HepG2 (cell line): ENCODE results near the gene TFG. TPM values are rescaled to one million over a fixed set of nuclear protein-coding genes. Genes with fewer than 3 reads are reported as not detected.

Experiments used
- ATAC-seq: fragments of 200-7000 bp; cut with Tn5 transposase; 3 replicates; pipeline ENCODE4 v1.9.1; 2020; ENCODE audit warnings: mild to moderate bottlenecking, moderate library complexity
- BruUV-seq: library from RNA; stranded (reverse); fragments of 400-500 nt; replicated peaks from 2 replicates; lab custom pipeline; 2021; lab: Mats Ljungman, UMichigan
- CTCF ChIA-PET: fragments of 300-600 bp; formaldehyde crosslinking; extraction: SDS; loops from one replicate; lab custom pipeline; 2021; ENCODE audit warnings: low total read pairs, inconsistent platforms, low intra/inter-chr PET ratio; lab: Yijun Ruan, JAX
- POLR2A ChIA-PET: fragments of 350-600 bp; sonication (Branson Sonifier 250); formaldehyde crosslinking; loops from one replicate; lab custom pipeline; 2020; ENCODE audit warnings: antibody characterized with exemption, inconsistent platforms; lab: Yijun Ruan, JAX
- DNase-seq: peaks from one replicate; pipeline ENCODE4 v3.0.0-alpha.2; 2015; ENCODE audit warnings: low spot score
- FAIRE-seq: peaks from 3 replicates; lab custom pipeline; 2011; peaks lifted over from hg19 to GRCh38; lab: Jason Lieb, UNC
- H2AFZ ChIP-seq: one replicate; pipeline ENCODE4 v1.6.1; 2011; ENCODE audit warnings: low read length, inconsistent platforms
- H3K27ac ChIP-seq: fragments of 300-600 bp; 3 replicates; pipeline ENCODE4 v1.8.0; 2011; ENCODE audit warnings: mixed run types, mild to moderate bottlenecking, mixed read lengths, low read length, inconsistent platforms; ENCODE audit not compliant: insufficient read depth; ENCODE audit errors: extremely low read length
- H3K27me3 ChIP-seq, 2 experiments: fragments of 200-600 bp in 1 of 2; 2 replicates in 1 of 2; 3 replicates in 1 of 2; pipeline versions ENCODE4 v1.6.0 to v1.8.0; 2011; ENCODE audit warnings: low read length in 2 of 2, mild to moderate bottlenecking in 2 of 2, moderate library complexity in 2 of 2, inconsistent platforms in 1 of 2; ENCODE audit not compliant: insufficient read depth in 2 of 2, control insufficient read depth in 1 of 2
- H3K36me3 ChIP-seq, 2 experiments: fragments of 200-600 bp in 1 of 2; replicated peaks in 1 of 2; 2 replicates in 1 of 2; 3 replicates in 1 of 2; pipeline versions ENCODE4 v1.5.1 to v1.8.0; 2011; ENCODE audit warnings: low read length in 2 of 2, inconsistent platforms in 1 of 2; ENCODE audit not compliant: insufficient read depth in 2 of 2, control insufficient read depth in 1 of 2
- H3K4me1 ChIP-seq: 2 replicates; pipeline ENCODE4 v1.5.1; 2012; ENCODE audit warnings: low read length, inconsistent platforms; ENCODE audit not compliant: insufficient read depth
- H3K4me2 ChIP-seq: 2 replicates; pipeline ENCODE4 v1.6.0; 2011; ENCODE audit warnings: low read depth, low read length, inconsistent platforms
- H3K4me3 ChIP-seq, 3 experiments: fragments of 200-600 bp in 1 of 3; sonication (generic), shearing (Covaris generic) in 1 of 3; replicated peaks in 1 of 3; 2 replicates each; pipeline ENCODE4 v1.5.1; 2011 to 2016; ENCODE audit warnings: low read length in 3 of 3, inconsistent platforms in 2 of 3, low read depth in 2 of 3, mild to moderate bottlenecking in 2 of 3, control low read depth in 1 of 3, mixed read lengths in 1 of 3; ENCODE audit not compliant: insufficient read depth in 1 of 3
- H3K79me2 ChIP-seq: one replicate; pipeline ENCODE4 v1.6.1; 2011; ENCODE audit warnings: low read length, inconsistent platforms; ENCODE audit not compliant: insufficient read depth
- H3K9ac ChIP-seq: 2 replicates; pipeline ENCODE4 v1.6.0; 2011; ENCODE audit warnings: mild to moderate bottlenecking, low read depth, low read length, inconsistent platforms; ENCODE audit not compliant: insufficient read depth
- H3K9me3 ChIP-seq: 2 replicates; pipeline ENCODE4 v1.5.1; 2012; ENCODE audit warnings: mild to moderate bottlenecking, low read length
- H4K20me1 ChIP-seq: 2 replicates; pipeline ENCODE4 v1.6.0; 2011; ENCODE audit warnings: inconsistent platforms, mild to moderate bottlenecking, low read length, moderate library complexity; ENCODE audit not compliant: insufficient read depth
- FOSL1 ChIP-seq: sonication (generic); formaldehyde crosslinking; IDR thresholded peaks from 2 replicates; pipeline ENCODE4 v1.9.0; 2021; ENCODE audit warnings: missing genetic modification reagents, borderline replicate concordance
- HOXA3 ChIP-seq: sonication (generic); formaldehyde crosslinking; IDR thresholded peaks from 2 replicates; pipeline ENCODE4 v1.5.0; 2020; ENCODE audit warnings: missing genetic modification reagents
- IRX3 ChIP-seq: sonication (generic); formaldehyde crosslinking; IDR thresholded peaks from 2 replicates; pipeline ENCODE4 v1.8.1; 2023; ENCODE audit warnings: mild to moderate bottlenecking, low read depth, missing genetic modification reagents, borderline replicate concordance
- NR2F1 ChIP-seq, 2 experiments: fragments of 450-650 bp in 1 of 2; formaldehyde crosslinking in 1 of 2; IDR thresholded peaks; 2 replicates each; pipeline versions ENCODE4 v1.5.0 to v1.6.1; 2016 to 2020; ENCODE audit warnings: mild to moderate bottlenecking in 1 of 2, missing compliant biosample characterization in 1 of 2, missing genetic modification reagents in 1 of 2, moderate library complexity in 1 of 2
- ONECUT2 ChIP-seq: sonication (generic); formaldehyde crosslinking; IDR thresholded peaks from 2 replicates; pipeline ENCODE4 v1.4.0; 2020; ENCODE audit warnings: missing genetic modification reagents
- REL ChIP-seq: sonication (generic); formaldehyde crosslinking; conservative IDR thresholded peaks from 2 replicates; pipeline ENCODE4 v1.8.0; 2022; ENCODE audit warnings: mild to moderate bottlenecking, missing genetic modification reagents, moderate library complexity
- TOPORS ChIP-seq: sonication (generic); formaldehyde crosslinking; IDR thresholded peaks from 2 replicates; pipeline ENCODE4 v1.8.0; 2023; ENCODE audit warnings: mild to moderate bottlenecking, missing genetic modification reagents
- ZNF343 ChIP-seq: sonication (generic); formaldehyde crosslinking; IDR thresholded peaks from 2 replicates; pipeline ENCODE4 v1.4.0; 2020; ENCODE audit warnings: mild to moderate bottlenecking, missing genetic modification reagents
- ZNF558 ChIP-seq: sonication (generic); formaldehyde crosslinking; IDR thresholded peaks from 2 replicates; pipeline ENCODE4 v1.9.0; 2022; ENCODE audit warnings: mild to moderate bottlenecking, missing genetic modification reagents, borderline replicate concordance
- ZNF563 ChIP-seq: sonication (generic); formaldehyde crosslinking; IDR thresholded peaks from 2 replicates; pipeline ENCODE4 v1.8.0; 2022; ENCODE audit warnings: mild to moderate bottlenecking, moderate library complexity, missing genetic modification reagents
- ZNF605 ChIP-seq: sonication (generic); formaldehyde crosslinking; IDR thresholded peaks from 2 replicates; pipeline ENCODE4 v1.8.0; 2022; ENCODE audit warnings: mild to moderate bottlenecking, missing genetic modification reagents
- WGBS: methylation state at CpG from one replicate; pipeline ENCODE4 v1.1.6; 2017; ENCODE audit warnings: low lambda C conversion rate; 5-methylcytosine and 5-hydroxymethylcytosine counted together
- in situ Hi-C: cut with HindIII; loops from 2 replicates; pipeline ENCODE4 v1.10.0; 2017; ENCODE audit warnings: low pct_unique_long_range_greater_than_20kb; ENCODE audit not compliant: extremely low pct_ligation_motif_present
- intact Hi-C: fragments of 100-400 bp; cut with micrococcal nuclease; formaldehyde crosslinking; loops from one replicate; pipeline ENCODE4 v1.10.0; 2022; ENCODE audit not compliant: unreplicated experiment
- polyA plus RNA-seq, 8 experiments: library from polyadenylated mRNA; depleted of rRNA in 3 of 8; stranded (reverse) in 7 of 8; unstranded in 1 of 8; fragments of >200 nt; fragmentation: Illumina TruSeq in 4 of 8; extraction: Trizol in 4 of 8; gene quantifications; 2 replicates each; pipeline versions ENCODE4 v1.2.1 to v1.2.3, GENCODE V29; 2011 to 2016; ENCODE audit warnings: low read depth in 4 of 8, missing spikeins in 1 of 8, mixed read lengths in 1 of 8; ENCODE audit not compliant: insufficient read depth in 1 of 8
- total RNA-seq, 5 experiments: library from RNA; depleted of rRNA; stranded (reverse); fragments of >200 nt; fragmentation: Illumina TruSeq; extraction: Trizol; gene quantifications; 2 replicates each; pipeline ENCODE4 v1.2.3, GENCODE V29; 2016; ENCODE audit warnings: low read depth in 1 of 5
- TF ChIP-seq, protein P1 (sequence below): sonication (generic); formaldehyde crosslinking; IDR thresholded peaks from 2 replicates; pipeline ENCODE4 v1.5.0; 2020; ENCODE audit warnings: missing genetic modification reagents
- TF ChIP-seq, protein P2 (sequence below): sonication (generic); formaldehyde crosslinking; IDR thresholded peaks from 2 replicates; pipeline ENCODE4 v1.5.0; 2020; ENCODE audit warnings: missing genetic modification reagents

The TFG gene
- total and polyA plus RNA-seq, 2 of the 13 experiments (the other 11 are each of a cell fraction or from before 2014, with no cell fraction given): 53.6 to 71.7 TPM

DNA sequence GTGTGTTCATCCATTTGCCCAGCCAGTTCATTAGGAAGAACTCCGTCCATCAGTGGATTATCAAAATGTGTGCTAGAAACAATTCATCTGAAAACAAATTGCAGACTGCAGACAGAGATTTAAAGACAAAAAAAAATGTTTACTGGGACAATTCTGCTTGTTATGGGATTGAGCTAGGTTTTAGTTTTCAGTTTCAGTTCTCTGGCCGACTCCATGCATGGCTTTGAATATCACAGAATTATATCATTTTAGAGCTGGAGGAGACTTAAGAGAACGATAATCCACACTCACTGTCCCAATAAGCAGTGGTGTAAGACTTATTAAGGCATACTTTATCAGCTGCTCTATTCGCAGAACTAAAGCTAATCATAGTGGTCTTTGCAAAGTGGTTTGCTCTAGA lies 51.1 kb downstream of the TFG start:
- in situ Hi-C loops: no loop called here

More for the DNA sequence above, 51.1 kb downstream of the TFG start:
- 51% methylated on average over 4 of the region's 4 CpGs for WGBS
- Histone ChIP-seq H3K4me1 (no peaks in the 10 kb centered on the region), H3K36me3 (no peaks in the 10 kb centered on the region), H2AFZ (no peak overlapping the region), H3K9ac (no peak overlapping the region), H4K20me1 (no peaks in the 10 kb centered on the region), H3K79me2 (no peaks in the 10 kb centered on the region), H3K4me2 (no peak overlapping the region), H3K27ac (no peak overlapping the region), H3K9me3 (no peaks in the 10 kb centered on the region), H3K27me3 (no peaks in the 10 kb centered on the region; a peak in 1 of 5 replicates), H3K4me3 (no peak overlapping the region)
- no peak for DNase-seq
- no peak for ATAC-seq
- no peak for FAIRE-seq
- BruUV-seq: no TSS peak
- intact Hi-C loops: no loop called here
- CTCF ChIA-PET: no interaction called here
- POLR2A ChIA-PET: no interaction called here
- TF ChIP-seq REL: no peak
- no peak for TF ChIP-seq HOXA3 (CRISPR knock-in tag)
- no peak for TF ChIP-seq NR2F1 (CRISPR knock-in tag; IDR thresholded peaks at IDR 0.05)
- no peak for TF ChIP-seq ZNF343
- TF ChIP-seq ZNF605 (CRISPR knock-in tag): no peak
- TF ChIP-seq ONECUT2 (CRISPR knock-in tag): no peak
- TF ChIP-seq ZNF558 (CRISPR knock-in tag): no peak
- TF ChIP-seq ZNF563 (CRISPR knock-in tag): no peak
- TF ChIP-seq FOSL1 (CRISPR knock-in tag): no peak
- TF ChIP-seq, protein P1, sequence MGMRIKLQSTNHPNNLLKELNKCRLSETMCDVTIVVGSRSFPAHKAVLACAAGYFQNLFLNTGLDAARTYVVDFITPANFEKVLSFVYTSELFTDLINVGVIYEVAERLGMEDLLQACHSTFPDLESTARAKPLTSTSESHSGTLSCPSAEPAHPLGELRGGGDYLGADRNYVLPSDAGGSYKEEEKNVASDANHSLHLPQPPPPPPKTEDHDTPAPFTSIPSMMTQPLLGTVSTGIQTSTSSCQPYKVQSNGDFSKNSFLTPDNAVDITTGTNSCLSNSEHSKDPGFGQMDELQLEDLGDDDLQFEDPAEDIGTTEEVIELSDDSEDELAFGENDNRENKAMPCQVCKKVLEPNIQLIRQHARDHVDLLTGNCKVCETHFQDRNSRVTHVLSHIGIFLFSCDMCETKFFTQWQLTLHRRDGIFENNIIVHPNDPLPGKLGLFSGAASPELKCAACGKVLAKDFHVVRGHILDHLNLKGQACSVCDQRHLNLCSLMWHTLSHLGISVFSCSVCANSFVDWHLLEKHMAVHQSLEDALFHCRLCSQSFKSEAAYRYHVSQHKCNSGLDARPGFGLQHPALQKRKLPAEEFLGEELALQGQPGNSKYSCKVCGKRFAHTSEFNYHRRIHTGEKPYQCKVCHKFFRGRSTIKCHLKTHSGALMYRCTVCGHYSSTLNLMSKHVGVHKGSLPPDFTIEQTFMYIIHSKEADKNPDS (CRISPR knock-in tag): no peak
- TF ChIP-seq, protein P2, sequence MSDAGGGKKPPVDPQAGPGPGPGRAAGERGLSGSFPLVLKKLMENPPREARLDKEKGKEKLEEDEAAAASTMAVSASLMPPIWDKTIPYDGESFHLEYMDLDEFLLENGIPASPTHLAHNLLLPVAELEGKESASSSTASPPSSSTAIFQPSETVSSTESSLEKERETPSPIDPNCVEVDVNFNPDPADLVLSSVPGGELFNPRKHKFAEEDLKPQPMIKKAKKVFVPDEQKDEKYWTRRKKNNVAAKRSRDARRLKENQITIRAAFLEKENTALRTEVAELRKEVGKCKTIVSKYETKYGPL: no peak
- no peak for TF ChIP-seq TOPORS (CRISPR knock-in tag)
- TF ChIP-seq IRX3 (CRISPR knock-in tag): no peak
